ENCODE data around the gene AP1M2. TPM values are rescaled to one million over a fixed set of nuclear protein-coding genes. Genes with fewer than 3 reads are reported as not detected.
A peak's percentile ranks its signal among the peaks of the same experiment; 100 is the strongest.

Gene AP1M2
- total RNA-seq, 1 donor from 2014 or later = 1.2 TPM

- H3K4me3 Mint-ChIP-seq (ENCODE audit: unreplicated experiment) = peak overlapping the region; percentile 74
- no peak for DNase-seq
- H3K4me1 Mint-ChIP-seq (ENCODE audit: low read depth, unreplicated experiment) = peaks cover 6% of the 10 kb centered on the region
- H3K27me3 Mint-ChIP-seq (ENCODE audit: unreplicated experiment) = no peaks in the 10 kb centered on the region
- H3K27ac Mint-ChIP-seq (ENCODE audit: unreplicated experiment) = no peak overlapping the region
- peaks cover 4% of the 10 kb centered on the region for H3K36me3 Mint-ChIP-seq (ENCODE audit: unreplicated experiment)
- peaks cover 4% of the 10 kb centered on the region for H3K9me3 Mint-ChIP-seq (ENCODE audit: unreplicated experiment)
- TF ChIP-seq CTCF (IDR thresholded peaks at IDR 0.05; ENCODE audit: partially characterized antibody, unreplicated experiment) = no peak
Measured at GRCh38 chr19:10625762-10626138, 38.6 kb upstream of the AP1M2 start.

- no peaks in the 10 kb centered on the region for H3K27me3 Mint-ChIP-seq (ENCODE audit: unreplicated experiment)
- H3K36me3 Mint-ChIP-seq (ENCODE audit: unreplicated experiment) = peaks cover 4% of the 10 kb centered on the region
- peaks cover 4% of the 10 kb centered on the region for H3K9me3 Mint-ChIP-seq (ENCODE audit: unreplicated experiment)
- peak; percentile 64 for DNase-seq
- H3K27ac Mint-ChIP-seq (ENCODE audit: unreplicated experiment) = no peak within 1 kb of the TSS
- H3K4me1 Mint-ChIP-seq (ENCODE audit: low read depth, unreplicated experiment) = peaks cover 6% of the 10 kb centered on the region
- TF ChIP-seq CTCF (IDR thresholded peaks at IDR 0.05; ENCODE audit: partially characterized antibody, unreplicated experiment) = no peak
- H3K4me3 Mint-ChIP-seq (ENCODE audit: unreplicated experiment) = peak within 1 kb of the TSS; percentile 77
Measured at GRCh38 chr19:10625003-10625761, 38.1 kb upstream of the AP1M2 start, which contains the start of gene SLC44A2. TSS of gene SLC44A2 (plus strand) at chr19:10625553. CDS start at chr19:10625634, 81 bp downstream.

GRCh38 chr19:10624585-10624984 lies 37.5 kb upstream of the AP1M2 start:
- Mint-ChIP-seq H3K27ac (ENCODE audit: unreplicated experiment) (no peak overlapping the region), H3K36me3 (ENCODE audit: unreplicated experiment) (peaks cover 4% of the 10 kb centered on the region), H3K27me3 (ENCODE audit: unreplicated experiment) (no peaks in the 10 kb centered on the region), H3K9me3 (ENCODE audit: unreplicated experiment) (peaks cover 4% of the 10 kb centered on the region), H3K4me1 (ENCODE audit: low read depth, unreplicated experiment) (peaks cover 6% of the 10 kb centered on the region), H3K4me3 (ENCODE audit: unreplicated experiment) (peak overlapping the region; percentile 77)
- no peak for DNase-seq
- no peak for TF ChIP-seq CTCF (IDR thresholded peaks at IDR 0.05; ENCODE audit: partially characterized antibody, unreplicated experiment)

DNA sequence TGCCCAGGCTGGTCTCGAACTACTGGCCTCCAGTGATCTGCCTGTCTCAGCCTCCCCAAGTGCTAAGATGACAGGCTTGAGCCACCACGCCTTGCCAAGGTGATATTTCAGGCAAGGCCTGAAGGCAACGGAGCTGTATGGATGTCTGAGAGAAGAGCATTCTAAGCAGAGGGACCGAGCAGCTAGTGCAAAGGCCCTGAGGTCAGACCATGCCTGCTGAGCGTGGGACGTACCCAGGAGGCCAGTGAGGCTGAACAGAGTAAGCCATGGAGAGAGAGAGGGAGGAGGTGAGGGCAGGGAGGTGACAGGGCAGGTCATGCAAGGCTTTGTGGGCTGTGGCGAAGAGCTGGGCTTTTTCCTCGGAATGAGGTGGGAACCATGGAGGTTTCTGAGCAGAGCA lies 34.9 kb upstream of the AP1M2 start:
- peaks cover 1% of the 10 kb centered on the region for H3K4me1 Mint-ChIP-seq (ENCODE audit: low read depth, unreplicated experiment)
- peaks cover 4% of the 10 kb centered on the region for H3K9me3 Mint-ChIP-seq (ENCODE audit: unreplicated experiment)
- no peaks in the 10 kb centered on the region for H3K27me3 Mint-ChIP-seq (ENCODE audit: unreplicated experiment)
- H3K27ac Mint-ChIP-seq (ENCODE audit: unreplicated experiment) = no peak overlapping the region
- peak overlapping the region; percentile 55 for H3K4me3 Mint-ChIP-seq (ENCODE audit: unreplicated experiment)
- H3K36me3 Mint-ChIP-seq (ENCODE audit: unreplicated experiment) = no peaks in the 10 kb centered on the region
- no peak for TF ChIP-seq CTCF (IDR thresholded peaks at IDR 0.05; ENCODE audit: partially characterized antibody, unreplicated experiment)
- DNase-seq = no peak

- Mint-ChIP-seq H3K27me3 (ENCODE audit: unreplicated experiment) (no peaks in the 10 kb centered on the region), H3K9me3 (ENCODE audit: unreplicated experiment) (peaks cover 2% of the 10 kb centered on the region), H3K4me3 (ENCODE audit: unreplicated experiment) (no peak overlapping the region), H3K36me3 (ENCODE audit: unreplicated experiment) (no peaks in the 10 kb centered on the region), H3K27ac (ENCODE audit: unreplicated experiment) (no peak overlapping the region), H3K4me1 (ENCODE audit: low read depth, unreplicated experiment) (peaks cover 1% of the 10 kb centered on the region)
- no peak for DNase-seq
- no peak for TF ChIP-seq CTCF (IDR thresholded peaks at IDR 0.05; ENCODE audit: partially characterized antibody, unreplicated experiment)
Measured at GRCh38 chr19:10620786-10621185, 33.7 kb upstream of the AP1M2 start.

Data from glutamatergic neuron (in vitro differentiated cells).